Measurements from ENCODE around the gene LAPTM5. TPM values are rescaled to one million over a fixed set of nuclear protein-coding genes. Genes with fewer than 3 reads are reported as not detected.
A peak's percentile ranks its signal among the peaks of the same experiment; 100 is the strongest.

Gene LAPTM5
- total RNA-seq, 6 donors from 2014 or later: 148 to 624 (median 225) TPM

DNA sequence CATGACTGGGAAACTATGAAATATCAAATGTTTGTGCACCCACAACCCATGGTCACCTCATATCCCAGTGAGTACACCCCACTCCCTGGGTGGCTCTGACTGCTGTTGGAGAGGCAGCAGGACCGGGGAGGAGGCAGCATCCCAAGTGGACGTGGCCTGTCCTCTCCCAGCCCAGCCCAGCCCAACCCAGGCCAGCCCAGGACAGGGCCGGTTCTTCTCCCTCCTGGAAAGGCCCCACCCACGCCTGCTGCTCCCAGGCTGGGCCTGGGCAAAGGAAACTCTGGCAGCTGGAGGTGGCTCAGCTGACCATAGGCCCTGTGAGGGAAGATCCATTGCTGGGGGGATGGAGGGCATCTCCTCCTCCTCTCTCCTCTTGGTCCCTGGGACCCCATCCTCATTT lies 53.3 kb downstream of the LAPTM5 start:
- H3K27me3 ChIP-seq: no peaks in the 10 kb centered on the region
- H3K4me3 ChIP-seq: no peak overlapping the region
- no peak for DNase-seq
- no peak overlapping the region for H3K27ac ChIP-seq
- no peaks in the 10 kb centered on the region for H3K36me3 ChIP-seq
- 36 to 80% methylated on average over 1 to 3 of the region's 4 CpGs for WGBS, 2 donors
- H3K4me1 ChIP-seq: no peaks in the 10 kb centered on the region
- H3K9me3 ChIP-seq: no peaks in the 10 kb centered on the region
- ATAC-seq (ENCODE audit: low FRiP score in 2 of 2): peak in 1 of 2 donors; percentile 55
- TF ChIP-seq EP300 (IDR thresholded peaks at IDR 0.05) (no peak), POLR2AphosphoS5 (IDR thresholded peaks at IDR 0.05) (no peak), POLR2A (IDR thresholded peaks at IDR 0.05) (no peak)
- TF ChIP-seq, protein P1, sequence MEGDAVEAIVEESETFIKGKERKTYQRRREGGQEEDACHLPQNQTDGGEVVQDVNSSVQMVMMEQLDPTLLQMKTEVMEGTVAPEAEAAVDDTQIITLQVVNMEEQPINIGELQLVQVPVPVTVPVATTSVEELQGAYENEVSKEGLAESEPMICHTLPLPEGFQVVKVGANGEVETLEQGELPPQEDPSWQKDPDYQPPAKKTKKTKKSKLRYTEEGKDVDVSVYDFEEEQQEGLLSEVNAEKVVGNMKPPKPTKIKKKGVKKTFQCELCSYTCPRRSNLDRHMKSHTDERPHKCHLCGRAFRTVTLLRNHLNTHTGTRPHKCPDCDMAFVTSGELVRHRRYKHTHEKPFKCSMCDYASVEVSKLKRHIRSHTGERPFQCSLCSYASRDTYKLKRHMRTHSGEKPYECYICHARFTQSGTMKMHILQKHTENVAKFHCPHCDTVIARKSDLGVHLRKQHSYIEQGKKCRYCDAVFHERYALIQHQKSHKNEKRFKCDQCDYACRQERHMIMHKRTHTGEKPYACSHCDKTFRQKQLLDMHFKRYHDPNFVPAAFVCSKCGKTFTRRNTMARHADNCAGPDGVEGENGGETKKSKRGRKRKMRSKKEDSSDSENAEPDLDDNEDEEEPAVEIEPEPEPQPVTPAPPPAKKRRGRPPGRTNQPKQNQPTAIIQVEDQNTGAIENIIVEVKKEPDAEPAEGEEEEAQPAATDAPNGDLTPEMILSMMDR (IDR thresholded peaks at IDR 0.05): no peak

DNA sequence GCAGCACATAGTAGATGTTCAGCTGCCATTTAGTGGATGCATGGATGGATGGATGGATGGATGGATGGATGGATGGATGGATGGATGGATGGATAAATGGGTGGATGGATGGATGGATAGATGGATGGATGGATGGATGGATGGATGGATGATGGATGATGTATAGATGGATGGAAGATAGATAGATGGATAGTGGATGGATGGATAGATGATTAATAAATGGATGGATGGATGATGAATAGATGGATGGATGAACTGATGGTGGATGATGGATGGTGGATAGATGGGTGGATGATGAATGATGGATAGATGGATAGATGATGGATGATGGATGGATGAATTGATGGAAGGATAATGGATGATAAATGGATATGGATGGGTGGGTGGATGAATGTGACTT lies 54.8 kb downstream of the LAPTM5 start:
- no peaks in the 10 kb centered on the region for H3K27me3 ChIP-seq
- no peak for TF ChIP-seq POLR2A (IDR thresholded peaks at IDR 0.05)
- no peak for TF ChIP-seq POLR2AphosphoS5 (IDR thresholded peaks at IDR 0.05)
- TF ChIP-seq, protein P1 (IDR thresholded peaks at IDR 0.05): no peak
- TF ChIP-seq EP300 (IDR thresholded peaks at IDR 0.05): no peak
- H3K27ac ChIP-seq: no peak overlapping the region
- H3K36me3 ChIP-seq: no peaks in the 10 kb centered on the region
- no peak overlapping the region for H3K4me3 ChIP-seq
- no peaks in the 10 kb centered on the region for H3K9me3 ChIP-seq
- H3K4me1 ChIP-seq: no peaks in the 10 kb centered on the region
- ATAC-seq (ENCODE audit: low FRiP score in 2 of 2) (no peak), DNase-seq (no peak)

DNA sequence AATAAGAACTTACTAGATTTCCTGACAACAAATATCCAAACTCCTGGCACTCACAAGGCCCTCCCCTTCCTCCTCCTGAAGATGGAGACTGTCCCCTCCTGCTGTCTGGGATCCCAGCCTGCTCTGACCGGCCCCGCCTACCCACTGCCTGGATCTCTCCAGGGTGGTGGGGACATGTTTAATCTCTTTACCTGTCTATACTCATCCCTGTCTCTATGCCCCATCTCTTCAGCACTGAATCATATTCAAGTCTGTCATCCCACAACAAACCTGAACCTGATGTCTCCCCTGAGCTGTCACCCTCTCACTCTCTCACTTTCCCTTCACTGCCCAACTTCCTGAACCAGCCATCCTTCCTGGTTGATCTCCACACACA lies 56.3 kb downstream of the LAPTM5 start:
- no peaks in the 10 kb centered on the region for H3K4me1 ChIP-seq
- no peaks in the 10 kb centered on the region for H3K36me3 ChIP-seq
- 77 to 86% methylated on average over 2 of the region's 2 CpGs for whole genome bisulfite sequencing, 2 donors
- H3K9me3 ChIP-seq: no peaks in the 10 kb centered on the region
- ATAC-seq (ENCODE audit: low FRiP score in 2 of 2): no peak
- no peak overlapping the region for H3K27ac ChIP-seq
- H3K4me3 ChIP-seq: no peak overlapping the region
- no peaks in the 10 kb centered on the region for H3K27me3 ChIP-seq
- TF ChIP-seq, protein P1 (IDR thresholded peaks at IDR 0.05): no peak
- TF ChIP-seq EP300 (IDR thresholded peaks at IDR 0.05) (no peak), POLR2A (IDR thresholded peaks at IDR 0.05) (no peak), POLR2AphosphoS5 (IDR thresholded peaks at IDR 0.05) (no peak)
- no peak for DNase-seq

DNA sequence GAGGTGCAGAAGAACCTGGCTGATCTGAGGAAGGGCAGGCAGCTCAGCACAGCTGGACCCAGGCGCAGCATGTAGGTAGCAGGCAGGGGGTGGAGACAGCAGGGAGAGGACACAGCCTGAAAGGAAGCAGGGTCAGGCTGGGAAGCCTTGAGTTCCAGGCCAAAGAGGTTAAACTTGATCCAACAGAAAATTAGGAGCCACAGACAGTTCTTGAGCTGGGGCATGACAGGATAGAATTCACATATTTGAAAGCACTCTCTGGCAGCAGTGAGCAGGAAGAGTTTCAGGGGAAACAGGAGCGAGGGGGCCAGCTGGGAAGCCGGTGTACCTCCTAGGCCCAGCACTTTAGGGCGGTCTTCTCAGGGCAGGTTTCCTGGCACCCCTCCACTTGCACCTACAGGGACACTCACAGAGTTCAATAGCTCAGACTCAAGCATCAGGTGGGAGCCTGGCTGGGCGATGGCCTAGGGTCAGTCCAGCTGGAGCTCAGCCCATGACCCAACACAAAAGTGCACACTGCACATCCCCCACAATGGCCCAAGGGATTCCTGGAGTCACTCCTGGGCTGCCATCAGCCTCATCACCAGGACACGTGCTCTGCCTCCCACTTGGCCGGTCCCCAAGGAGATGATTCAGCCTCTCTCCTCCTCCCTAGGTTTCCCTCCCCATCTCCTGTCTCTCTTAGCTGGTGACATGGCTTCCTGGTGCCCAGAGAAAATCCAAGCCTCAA lies 56.9 kb downstream of the LAPTM5 start:
- H3K27ac ChIP-seq: no peak overlapping the region

More for the DNA sequence above, 56.9 kb downstream of the LAPTM5 start:
- DNase-seq (no peak), ATAC-seq (ENCODE audit: low FRiP score in 2 of 2) (peak in 1 of 2 donors; percentile 8)
- TF ChIP-seq POLR2A (IDR thresholded peaks at IDR 0.05) (no peak), EP300 (IDR thresholded peaks at IDR 0.05) (no peak), POLR2AphosphoS5 (IDR thresholded peaks at IDR 0.05) (no peak)
- TF ChIP-seq, protein P1 (IDR thresholded peaks at IDR 0.05): no peak
- Histone ChIP-seq H3K9me3 (no peaks in the 10 kb centered on the region), H3K27me3 (no peaks in the 10 kb centered on the region), H3K4me1 (no peaks in the 10 kb centered on the region), H3K36me3 (no peaks in the 10 kb centered on the region), H3K4me3 (no peak overlapping the region)
- 72 to 75% methylated on average over 4 to 7 of the region's 7 CpGs for WGBS, 2 donors

Measured in upper lobe of left lung (tissue), 6 donors.